ENCODE results near the gene CLTA.

GRCh38 chr9:36141761-36142160 lies 49.0 kb upstream of the CLTA start:
- TF ChIP-seq CTCF (conservative IDR thresholded peaks at IDR 0.05 in 1 of 2, IDR thresholded peaks at IDR 0.05 in 1 of 2; ENCODE audit: extremely low read depth in 1 of 2, insufficient read depth in 1 of 2, low read depth in 1 of 2, low read length in 2 of 2) (no peak), EZH2 (IDR thresholded peaks at IDR 0.05; ENCODE audit: borderline replicate concordance, low read length) (no peak)

Measured in mammary epithelial cell (primary cell).